ENCODE data around the gene CARS1.

- TF ChIP-seq CTCF (IDR thresholded peaks at IDR 0.05) (no peak), EZH2 (IDR thresholded peaks at IDR 0.05; ENCODE audit: borderline replicate concordance, insufficient read depth, low read depth, low read length, poor library complexity, severe bottlenecking) (no peak)
Measured at GRCh38 chr11:3004481-3004880, 52.7 kb downstream of the CARS1 start.

Data from B cell (primary cell).